Ramos (cell line): Measurements from ENCODE around the gene ARHGAP6.
"Not testable (repeated sequence)": the region's sequence is repeated elsewhere in the genome, so short reads cannot be mapped to it uniquely, and the experiment has no call there.

Experiments used
- in situ Hi-C: fragments of 300-500 bp; cut with MboI; formaldehyde crosslinking; loops from one replicate; pipeline ENCODE4 v1.14.3; 2022; ENCODE audit warnings: low sequenced_read_pairs; ENCODE audit not compliant: unreplicated experiment

The ARHGAP6 gene

DNA sequence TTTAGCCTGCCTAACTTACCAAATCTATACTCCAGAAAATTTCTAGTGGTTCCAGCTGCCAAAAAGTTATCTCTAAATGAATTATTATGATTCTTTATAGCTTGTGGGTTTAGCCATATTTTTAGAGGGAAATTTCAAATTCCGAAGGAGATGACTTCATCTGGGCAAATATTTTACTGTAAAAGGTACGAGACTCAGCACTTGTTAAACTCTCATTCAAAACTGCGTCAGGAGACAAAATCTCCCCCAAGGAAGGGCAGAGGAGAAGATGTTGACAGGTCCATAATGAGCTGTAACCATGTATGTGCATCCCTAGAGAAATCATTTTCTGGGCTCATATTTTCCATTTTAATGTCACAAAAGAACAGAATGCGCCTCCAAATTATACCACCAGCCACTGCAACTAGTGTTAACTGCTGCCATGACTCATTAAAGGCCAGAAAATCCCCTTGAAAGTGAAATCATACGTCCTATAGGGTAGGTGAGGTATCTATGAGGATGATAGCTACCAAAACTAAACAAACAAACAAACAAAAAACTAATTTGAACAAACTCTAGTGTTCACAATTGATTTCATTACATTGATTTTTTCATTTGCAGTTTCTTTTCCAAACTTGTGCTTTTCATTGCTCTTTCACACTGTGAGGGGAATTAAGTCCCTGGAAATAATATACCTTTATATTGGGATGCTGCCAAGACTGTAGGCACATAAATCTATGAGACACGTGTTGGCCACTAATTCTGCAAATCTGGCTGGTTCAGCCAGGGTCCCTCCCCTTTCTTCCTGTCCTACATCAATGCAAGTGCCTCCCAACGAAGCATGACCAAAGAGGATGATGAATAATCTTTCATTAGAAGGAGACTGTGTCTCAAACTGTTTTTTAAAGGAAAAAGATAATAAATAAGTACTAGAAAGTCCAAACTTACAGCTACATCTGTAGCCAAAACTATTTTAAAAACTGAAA is 85.8 kb downstream of the ARHGAP6 start:
- in situ Hi-C loops, result no loop called here

- in situ Hi-C loops, result not testable (repeated sequence)
These were observed 87.4 kb downstream of the ARHGAP6 start for GRCh38 chrX:11578301-11578700.

DNA sequence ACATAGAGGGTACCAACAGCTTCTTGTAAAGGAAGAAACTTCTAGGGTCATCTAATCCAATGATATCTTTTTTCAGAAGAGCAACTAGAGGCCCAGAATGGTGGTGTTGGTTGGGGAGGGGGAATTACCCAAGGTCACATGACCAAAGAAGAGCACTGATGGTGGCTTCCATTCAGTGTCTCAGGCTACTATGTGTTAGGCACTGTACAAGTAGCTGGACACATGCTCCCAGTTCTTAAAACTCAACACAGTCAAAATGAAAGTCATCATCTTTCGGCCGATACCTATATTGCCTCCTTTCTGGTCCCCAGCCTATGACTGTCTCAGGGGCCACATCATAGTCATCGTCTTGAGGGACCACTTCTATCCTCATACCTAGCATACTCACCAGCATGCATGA is 88.1 kb downstream of the ARHGAP6 start:
- in situ Hi-C loops, result no loop called here

GRCh38 chrX:11575332-11575731 is 90.4 kb downstream of the ARHGAP6 start:
- in situ Hi-C loops, result no loop called here

GRCh38 chrX:11567528-11568220 is 98.0 kb downstream of the ARHGAP6 start:
- in situ Hi-C loops, result no loop called here

- in situ Hi-C loops, result no loop called here
These were observed 98.9 kb downstream of the ARHGAP6 start for GRCh38 chrX:11566789-11567188.

DNA sequence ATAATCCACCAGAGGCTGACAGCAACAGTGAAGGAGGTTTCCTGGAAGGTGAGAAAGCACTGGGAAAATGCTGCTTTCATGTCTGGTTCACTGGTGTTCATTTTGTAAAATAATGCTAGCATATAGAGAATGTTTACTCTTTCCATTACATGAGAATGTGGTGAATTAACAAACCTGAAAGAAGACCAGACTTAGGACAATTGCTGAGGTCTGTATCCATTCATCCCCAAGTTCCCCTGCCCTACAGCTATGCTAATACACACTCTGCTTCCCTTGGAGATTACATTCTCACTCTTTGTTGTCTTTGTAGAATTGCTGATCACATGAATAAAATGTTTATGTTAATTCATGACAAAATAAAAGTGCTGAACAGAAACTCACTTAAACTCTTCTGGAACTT is 99.5 kb downstream of the ARHGAP6 start:
- in situ Hi-C loops, result no loop called here

GRCh38 chrX:11564546-11564945 is 101.2 kb downstream of the ARHGAP6 start:
- in situ Hi-C loops, result no loop called here

DNA sequence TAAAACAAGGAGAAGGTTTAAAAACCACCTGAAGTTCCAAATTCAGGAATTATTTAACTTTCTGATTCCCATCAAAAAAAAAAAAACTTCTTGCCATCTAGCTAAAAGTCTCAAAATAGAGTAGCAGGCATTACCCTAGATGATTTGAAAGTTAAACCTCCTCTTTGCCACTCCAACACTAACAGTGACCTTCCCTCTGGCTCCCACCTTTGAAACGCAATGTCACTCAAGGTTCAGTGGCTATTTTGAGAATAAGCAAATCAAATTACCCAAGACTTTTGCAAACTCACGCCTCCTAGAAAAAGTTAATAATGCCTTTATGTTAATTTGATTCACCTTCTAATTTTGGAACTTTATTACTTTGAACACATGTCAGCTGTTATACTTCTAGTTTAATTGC is 103.2 kb downstream of the ARHGAP6 start:
- in situ Hi-C loops, result no loop called here

GRCh38 chrX:11558972-11559371 is 106.7 kb downstream of the ARHGAP6 start:
- in situ Hi-C loops, result no loop called here

DNA sequence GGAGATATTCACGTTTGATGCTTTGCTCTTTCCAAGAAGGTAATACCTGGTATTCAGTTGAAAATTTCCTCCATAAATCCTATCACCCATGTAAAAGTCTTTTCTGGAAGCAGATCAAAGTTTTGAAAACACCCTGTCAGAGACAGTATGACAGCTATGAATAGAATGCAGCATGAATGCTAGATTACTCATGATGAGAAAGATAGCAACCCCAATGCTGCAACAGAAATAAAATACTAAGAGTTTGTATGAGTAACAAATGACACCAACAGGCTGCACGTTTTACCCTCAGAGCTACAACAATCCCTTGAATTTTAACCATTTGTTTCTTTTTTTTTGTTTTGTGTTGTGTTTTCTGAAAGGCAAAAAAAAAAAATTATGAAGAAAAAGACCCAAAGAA is 108.6 kb downstream of the ARHGAP6 start:
- in situ Hi-C loops, result no loop called here

DNA sequence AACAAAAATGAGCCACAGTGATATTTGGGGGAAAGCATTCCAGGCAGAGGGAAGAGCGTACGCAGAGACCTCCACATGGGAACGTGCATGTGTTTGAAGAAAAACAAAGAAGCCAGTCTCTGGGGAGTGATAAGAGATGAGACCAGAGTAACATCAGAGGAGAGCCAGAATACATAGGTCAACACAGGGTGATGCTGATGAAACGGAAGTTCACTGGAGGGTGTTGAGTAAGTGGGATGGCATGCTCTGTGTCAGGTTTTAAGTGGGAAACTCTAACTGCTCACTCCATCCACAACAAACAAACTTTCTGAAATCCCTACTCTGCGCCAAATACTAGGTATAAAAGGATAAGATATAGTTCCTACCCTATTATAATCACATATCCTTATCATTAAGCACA is 110.0 kb downstream of the ARHGAP6 start:
- in situ Hi-C loops, result no loop called here

GRCh38 chrX:11553594-11553993 is 112.1 kb downstream of the ARHGAP6 start:
- in situ Hi-C loops, result no loop called here

- in situ Hi-C loops, result no loop called here
These were observed 114.6 kb downstream of the ARHGAP6 start for GRCh38 chrX:11551151-11551550.

- in situ Hi-C loops, result loop anchor here (25.0 kb wide), 2 partner anchors 365 to 410 kb away; no protein-coding TSS in a partner anchor
These were observed 118.8 kb downstream of the ARHGAP6 start for GRCh38 chrX:11546917-11547316.

- in situ Hi-C loops, result loop anchor here (25.0 kb wide), 2 partner anchors 369 to 406 kb away; no protein-coding TSS in a partner anchor
These were observed 122.5 kb downstream of the ARHGAP6 start for GRCh38 chrX:11543249-11543648.

DNA sequence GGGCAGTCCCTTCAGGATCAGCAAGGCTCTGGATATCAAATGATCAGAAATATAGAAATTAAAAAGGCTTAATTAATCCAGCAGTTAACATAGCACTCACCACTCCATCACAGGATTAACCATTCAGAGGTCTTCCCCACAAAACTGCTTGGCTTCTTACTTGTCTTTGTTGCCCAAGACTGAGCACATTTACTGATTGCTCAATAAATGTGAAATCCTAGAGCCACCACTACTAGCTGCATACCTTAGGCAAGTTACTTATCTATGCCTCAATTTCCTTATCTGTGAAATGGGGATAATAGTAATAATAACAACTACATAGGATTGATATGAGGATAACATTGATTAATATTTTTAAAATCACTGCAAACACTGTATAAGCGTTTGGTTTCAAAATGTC is 124.2 kb downstream of the ARHGAP6 start:
- in situ Hi-C loops, result loop anchor here (25.0 kb wide), 2 partner anchors 371 to 404 kb away; no protein-coding TSS in a partner anchor

DNA sequence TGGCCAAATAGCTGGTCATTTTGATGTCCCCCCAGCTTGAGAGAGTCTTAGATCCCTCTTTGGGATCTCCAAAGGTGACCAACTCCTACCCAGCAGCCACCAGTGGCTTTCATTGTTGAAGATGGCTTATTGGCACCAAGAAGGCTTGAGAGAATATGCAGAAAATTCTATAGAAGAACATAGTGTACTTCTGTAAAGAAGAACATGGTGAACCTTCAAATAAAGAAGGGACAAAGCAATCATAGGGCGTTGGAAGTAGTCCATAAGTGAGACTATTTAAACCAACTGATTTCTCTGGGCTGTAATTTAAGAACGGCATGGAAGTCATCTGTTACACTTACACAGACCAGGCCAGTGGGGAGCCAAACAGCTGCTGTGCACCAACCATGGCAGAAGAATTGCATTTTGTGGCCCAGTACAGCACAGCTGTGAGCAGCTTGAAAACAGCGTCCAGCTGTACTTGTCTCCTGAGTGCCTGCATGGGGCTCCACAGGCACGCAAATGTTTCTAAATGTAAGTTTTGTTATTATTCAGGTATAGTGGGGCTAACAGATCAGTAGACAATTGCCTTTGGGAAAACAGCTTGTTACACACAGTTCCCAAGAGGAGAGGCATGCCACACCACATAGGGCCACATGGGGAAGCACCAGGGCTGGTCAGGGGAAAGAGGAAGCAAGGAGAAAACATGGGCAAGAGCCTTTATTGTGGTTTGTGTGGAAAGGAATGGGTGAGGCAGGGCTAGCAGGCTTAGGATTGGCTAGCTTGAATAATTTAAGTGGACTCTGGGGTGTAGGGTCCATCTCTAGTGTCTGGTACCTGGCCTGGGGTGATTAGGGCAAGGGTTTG is 125.0 kb downstream of the ARHGAP6 start:
- in situ Hi-C loops, result loop anchor here (25.0 kb wide), 2 partner anchors 372 to 403 kb away; no protein-coding TSS in a partner anchor

- in situ Hi-C loops, result loop anchor here (25.0 kb wide), 2 partner anchors 375 to 400 kb away; no protein-coding TSS in a partner anchor
These were observed 128.6 kb downstream of the ARHGAP6 start for GRCh38 chrX:11537141-11537540.
